Sigmoid colon (tissue), 7 donors: ENCODE data around the gene CLIC4. TPM values are rescaled to one million over a fixed set of nuclear protein-coding genes. Genes with fewer than 3 reads are reported as not detected.

Source experiments
- DNase-seq: peaks from one replicate; pipeline ENCODE4 v3.0.0-alpha.2; 2019
- H3K27ac ChIP-seq, 4 donors: fragments of 200-600 bp; sonication (generic); one replicate each; pipeline ENCODE4 v1.5.1; 2016 to 2019; ENCODE audit warnings: mild to moderate bottlenecking in 1 of 4
- H3K27me3 ChIP-seq, 3 donors: fragments of 200-600 bp; sonication (generic); one replicate each; pipeline ENCODE4 v1.5.1; 2019; ENCODE audit warnings: mild to moderate bottlenecking in 1 of 3
- H3K36me3 ChIP-seq, 4 donors: fragments of 200-600 bp; sonication (generic); one replicate each; pipeline ENCODE4 v1.5.1; 2016 to 2019
- H3K4me1 ChIP-seq, 4 donors: fragments of 200-600 bp; sonication (generic); one replicate each; pipeline ENCODE4 v1.5.1; 2017 to 2019
- H3K4me3 ChIP-seq, 4 donors: fragments of 200-600 bp; sonication (generic); one replicate each; pipeline ENCODE4 v1.5.1; 2017 to 2019; ENCODE audit warnings: mild to moderate bottlenecking in 2 of 4, moderate library complexity in 1 of 4
- H3K9me3 ChIP-seq, 4 donors: fragments of 200-600 bp in 3 of 4; sonication (generic) in 3 of 4; one replicate each; pipeline versions ENCODE4 v1.5.1 to v1.6.1; 2013 to 2019
- CTCF ChIP-seq, 4 experiments: fragments of 450-650 bp in 3 of 4; fragments of 200-600 bp in 1 of 4; IDR thresholded peaks; one replicate each; pipeline ENCODE4 v1.5.1; 2016 to 2019; ENCODE audit warnings: antibody characterized with exemption in 4 of 4, mild to moderate bottlenecking in 3 of 4, moderate library complexity in 2 of 4
- EP300 ChIP-seq, 4 donors: sonication (generic); formaldehyde crosslinking; IDR thresholded peaks; one replicate each; pipeline ENCODE4 v1.6.1; 2017; ENCODE audit warnings: antibody characterized with exemption in 4 of 4
- POLR2A ChIP-seq, 2 donors: fragments of 450-650 bp; IDR thresholded peaks; one replicate each; pipeline ENCODE4 v1.6.1; 2016; ENCODE audit warnings: antibody characterized with exemption in 2 of 2, mild to moderate bottlenecking in 2 of 2, moderate library complexity in 2 of 2
- POLR2AphosphoS5 ChIP-seq, 4 donors: sonication (generic); formaldehyde crosslinking; IDR thresholded peaks; one replicate each; pipeline ENCODE4 v1.6.1; 2017; ENCODE audit warnings: antibody characterized with exemption in 4 of 4
- WGBS, 2 donors: extraction: QIAGEN DNeasy Blood & Tissue Kit; methylation state at CpG; one replicate each; pipeline ENCODE4 v1.1.7; 2013; 5-methylcytosine and 5-hydroxymethylcytosine counted together
- intact Hi-C: fragments of 100-400 bp; cut with DNase I; formaldehyde crosslinking; loops from one replicate; pipeline ENCODE4 v1.15.1; 2023
- polyA plus RNA-seq, 3 donors: library from polyadenylated mRNA; stranded (reverse); fragments of 200-250 nt; gene quantifications; one replicate each; pipeline ENCODE4 v1.2.3, GENCODE V29; 2013
- total RNA-seq, 4 donors: library from RNA; depleted of rRNA; stranded (reverse); fragments of >200 nt; gene quantifications; one replicate each; pipeline ENCODE4 v1.1.0, GENCODE V29; 2016
- donor health status: healthy with polysubstance abuse.
- donor health status: Bipolar disorder and iron deficiency.
- donor health status: healthy.

CLIC4 gene
- total and polyA plus RNA-seq, 7 donors: 37.8 to 443 (median 334) TPM

GRCh38 chr1:24875257-24875656 is 130.0 kb downstream of the CLIC4 start:
- Histone ChIP-seq H3K4me3 (no peak overlapping the region), H3K27ac (no peak overlapping the region), H3K4me1 (no peaks in the 10 kb centered on the region), H3K27me3 (peaks cover 0 to 8% (median 0%) of the 10 kb centered on the region in 3 donors), H3K9me3 (no peaks in the 10 kb centered on the region), H3K36me3 (no peaks in the 10 kb centered on the region)
- DNase-seq: no peak
- intact Hi-C loops: no loop called here
- no peak for TF ChIP-seq EP300 (IDR thresholded peaks at IDR 0.05)
- TF ChIP-seq POLR2A (IDR thresholded peaks at IDR 0.05): no peak
- no peak for TF ChIP-seq CTCF (IDR thresholded peaks at IDR 0.05)
- no peak for TF ChIP-seq POLR2AphosphoS5 (IDR thresholded peaks at IDR 0.05)
- WGBS, 2 donors: 59 to 81% methylated on average over 8 of the region's 8 CpGs

DNA sequence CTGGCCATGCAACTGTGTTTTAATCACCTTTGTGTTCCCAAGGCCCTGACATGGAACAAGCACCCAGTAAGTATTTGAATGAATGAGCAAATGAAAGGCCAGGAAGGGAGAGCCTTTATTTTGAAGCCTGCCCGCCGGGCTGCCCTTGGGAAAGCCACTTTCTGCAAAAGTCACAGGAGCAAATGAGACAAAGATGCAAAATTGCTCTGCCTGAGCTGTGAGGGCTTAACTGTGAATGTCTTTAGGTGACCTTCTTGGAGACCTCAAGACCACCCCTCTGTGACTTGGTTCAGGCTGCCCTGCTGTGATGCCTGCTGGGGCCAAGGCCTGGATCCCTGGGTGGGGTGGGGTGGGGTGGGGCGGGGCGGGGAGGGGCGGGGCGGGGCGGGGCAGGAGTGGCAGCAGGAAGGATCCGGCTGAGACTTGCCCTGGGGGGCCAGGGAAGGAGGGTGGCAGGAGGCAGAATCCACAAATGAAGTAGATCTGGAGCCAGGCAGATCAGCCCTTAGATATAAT is 130.8 kb downstream of the CLIC4 start:
- 29 to 70% methylated on average over 8 of the region's 8 CpGs for WGBS, 2 donors
- Histone ChIP-seq H3K9me3 (no peaks in the 10 kb centered on the region), H3K27me3 (no peaks in the 10 kb centered on the region), H3K4me3 (no peak overlapping the region), H3K4me1 (no peaks in the 10 kb centered on the region), H3K27ac (no peak overlapping the region), H3K36me3 (no peaks in the 10 kb centered on the region)
- intact Hi-C loops: no loop called here
- no peak for TF ChIP-seq CTCF (IDR thresholded peaks at IDR 0.05)
- no peak for TF ChIP-seq EP300 (IDR thresholded peaks at IDR 0.05)
- TF ChIP-seq POLR2A (IDR thresholded peaks at IDR 0.05): no peak
- no peak for TF ChIP-seq POLR2AphosphoS5 (IDR thresholded peaks at IDR 0.05)
- DNase-seq: no peak

- H3K4me1 ChIP-seq: no peaks in the 10 kb centered on the region
- 79 to 91% methylated on average over 6 of the region's 6 CpGs for WGBS, 2 donors
- no peak overlapping the region for H3K27ac ChIP-seq
- no peak for TF ChIP-seq CTCF (IDR thresholded peaks at IDR 0.05)
- no peak for TF ChIP-seq POLR2A (IDR thresholded peaks at IDR 0.05)
- TF ChIP-seq POLR2AphosphoS5 (IDR thresholded peaks at IDR 0.05): no peak
- TF ChIP-seq EP300 (IDR thresholded peaks at IDR 0.05): no peak
- no peaks in the 10 kb centered on the region for H3K27me3 ChIP-seq
- no peaks in the 10 kb centered on the region for H3K36me3 ChIP-seq
- no peak overlapping the region for H3K4me3 ChIP-seq
- H3K9me3 ChIP-seq: peaks cover 0 to under 1% (median 0%) of the 10 kb centered on the region in 4 donors
- intact Hi-C loops: no loop called here
- no peak for DNase-seq
Observed at GRCh38 chr1:24878045-24878444, 132.8 kb downstream of the CLIC4 start.

- TF ChIP-seq POLR2A (IDR thresholded peaks at IDR 0.05): no peak
- no peak for TF ChIP-seq EP300 (IDR thresholded peaks at IDR 0.05)
- TF ChIP-seq CTCF (IDR thresholded peaks at IDR 0.05): no peak
- TF ChIP-seq POLR2AphosphoS5 (IDR thresholded peaks at IDR 0.05): no peak
- intact Hi-C loops: no loop called here
- peak; percentile 40 for DNase-seq
- H3K27ac ChIP-seq: no peak overlapping the region
- no peaks in the 10 kb centered on the region for H3K4me1 ChIP-seq
- 87 to 88% methylated on average over 7 of the region's 7 CpGs for WGBS, 2 donors
- no peak overlapping the region for H3K4me3 ChIP-seq
- peaks cover 0 to 4% (median 0%) of the 10 kb centered on the region in 4 donors for H3K9me3 ChIP-seq
- H3K27me3 ChIP-seq: no peaks in the 10 kb centered on the region
- H3K36me3 ChIP-seq: no peaks in the 10 kb centered on the region
Observed at GRCh38 chr1:24878775-24879742, 133.8 kb downstream of the CLIC4 start.
